ENCODE measurements around the gene CEP85L. TPM values are rescaled to one million over a fixed set of nuclear protein-coding genes. Genes with fewer than 3 reads are reported as not detected.

Gene CEP85L
- total RNA-seq, 1 donor from 2014 or later, result 12.6 TPM

- Mint-ChIP-seq H3K9me3 (peaks cover 31% of the 10 kb centered on the region), H3K4me1 (no peaks in the 10 kb centered on the region), H3K4me3 (no peak overlapping the region), H3K27ac (no peak overlapping the region), H3K27me3 (ENCODE audit: insufficient read depth, low read depth) (no peaks in the 10 kb centered on the region), H3K36me3 (peaks cover 45% of the 10 kb centered on the region)
- H3K36me3 ChIP-seq, result no peaks in the 10 kb centered on the region
- DNase-seq (ENCODE audit: low spot score), result no peak
- H3K79me2 ChIP-seq (ENCODE audit: low read depth), result no peaks in the 10 kb centered on the region
- no peaks in the 10 kb centered on the region for H3K27me3 ChIP-seq
- no peak overlapping the region for H2AFZ ChIP-seq (replicated peaks)
- no peak overlapping the region for H3K27ac ChIP-seq
- no peak overlapping the region for H3K9ac ChIP-seq
- H3K4me1 ChIP-seq, result no peaks in the 10 kb centered on the region
- no peak for TF ChIP-seq EZH2phosphoT487 (IDR thresholded peaks at IDR 0.05)
- TF ChIP-seq CTCF (IDR thresholded peaks at IDR 0.05), result no peak
- TF ChIP-seq EZH2 (IDR thresholded peaks at IDR 0.05), result no peak
- H3K4me2 ChIP-seq, result no peak overlapping the region
- no peaks in the 10 kb centered on the region for H3F3A ChIP-seq (ENCODE audit: low read depth)
- no peaks in the 10 kb centered on the region for H3K9me3 ChIP-seq (ENCODE audit: low read depth)
- no peaks in the 10 kb centered on the region for H4K20me1 ChIP-seq (ENCODE audit: low read depth)
- no peak overlapping the region for H3K4me3 ChIP-seq
These were observed 23.7 kb downstream of the CEP85L start for GRCh38 chr6:118627724-118628123.

- no peaks in the 10 kb centered on the region for H3K36me3 ChIP-seq
- no peak overlapping the region for H3K4me3 ChIP-seq
- TF ChIP-seq CTCF (IDR thresholded peaks at IDR 0.05), result no peak
- TF ChIP-seq EZH2phosphoT487 (IDR thresholded peaks at IDR 0.05), result no peak
- no peak for TF ChIP-seq EZH2 (IDR thresholded peaks at IDR 0.05)
- DNase-seq (ENCODE audit: low spot score), result no peak
- no peaks in the 10 kb centered on the region for H3K4me1 ChIP-seq
- H3K79me2 ChIP-seq (ENCODE audit: low read depth), result no peaks in the 10 kb centered on the region
- no peaks in the 10 kb centered on the region for H3K4me1 Mint-ChIP-seq
- no peaks in the 10 kb centered on the region for H3F3A ChIP-seq (ENCODE audit: low read depth)
- H3K9me3 ChIP-seq (ENCODE audit: low read depth), result no peaks in the 10 kb centered on the region
- H3K9ac ChIP-seq, result no peak overlapping the region
- H2AFZ ChIP-seq (replicated peaks), result no peak overlapping the region
- no peak overlapping the region for H3K4me2 ChIP-seq
- H3K27me3 ChIP-seq, result no peaks in the 10 kb centered on the region
- H3K27ac Mint-ChIP-seq, result no peak overlapping the region
- H3K4me3 Mint-ChIP-seq, result no peak overlapping the region
- no peaks in the 10 kb centered on the region for H4K20me1 ChIP-seq (ENCODE audit: low read depth)
- H3K27me3 Mint-ChIP-seq (ENCODE audit: insufficient read depth, low read depth), result no peaks in the 10 kb centered on the region
- H3K9me3 Mint-ChIP-seq, result peaks cover 35% of the 10 kb centered on the region
- no peak overlapping the region for H3K27ac ChIP-seq
- H3K36me3 Mint-ChIP-seq, result peaks cover 42% of the 10 kb centered on the region
These were observed 25.6 kb downstream of the CEP85L start for GRCh38 chr6:118625833-118626232.

- TF ChIP-seq CTCF (IDR thresholded peaks at IDR 0.05), result no peak
- TF ChIP-seq EZH2phosphoT487 (IDR thresholded peaks at IDR 0.05), result no peak
- TF ChIP-seq EZH2 (IDR thresholded peaks at IDR 0.05), result no peak
- Histone ChIP-seq H3K27ac (no peak overlapping the region), H3K4me3 (no peak overlapping the region), H3K27me3 (no peaks in the 10 kb centered on the region), H3K36me3 (no peaks in the 10 kb centered on the region), H4K20me1 (ENCODE audit: low read depth) (no peaks in the 10 kb centered on the region), H3K4me1 (no peaks in the 10 kb centered on the region), H3K9ac (no peak overlapping the region), H2AFZ (replicated peaks) (no peak overlapping the region), H3K4me2 (no peak overlapping the region), H3F3A (ENCODE audit: low read depth) (no peaks in the 10 kb centered on the region), H3K9me3 (ENCODE audit: low read depth) (no peaks in the 10 kb centered on the region), H3K79me2 (ENCODE audit: low read depth) (no peaks in the 10 kb centered on the region)
- H3K27ac Mint-ChIP-seq, result no peak overlapping the region
- DNase-seq (ENCODE audit: low spot score), result no peak
- peaks cover 45% of the 10 kb centered on the region for H3K9me3 Mint-ChIP-seq
- H3K4me1 Mint-ChIP-seq, result no peaks in the 10 kb centered on the region
- no peak overlapping the region for H3K4me3 Mint-ChIP-seq
- H3K27me3 Mint-ChIP-seq (ENCODE audit: insufficient read depth, low read depth), result no peaks in the 10 kb centered on the region
- H3K36me3 Mint-ChIP-seq, result peaks cover 37% of the 10 kb centered on the region
These were observed 29.5 kb downstream of the CEP85L start for GRCh38 chr6:118621799-118622470.
